Esophagus muscularis mucosa (tissue), 3 donors: ENCODE results near the gene SLC30A2.

Experiments used
- POLR2AphosphoS5 ChIP-seq, 2 donors: sonication (generic); formaldehyde crosslinking; IDR thresholded peaks; one replicate each; pipeline ENCODE4 v1.6.1; 2017; ENCODE audit warnings: antibody characterized with exemption in 2 of 2
- TF ChIP-seq, protein P1 (sequence below), 3 experiments: fragments of 200-600 bp in 2 of 3; fragments of 450-650 bp in 1 of 3; sonication (generic) in 2 of 3; IDR thresholded peaks; one replicate each; pipeline ENCODE4 v1.5.1; 2017 to 2019; ENCODE audit warnings: antibody characterized with exemption in 3 of 3, mild to moderate bottlenecking in 2 of 3, moderate library complexity in 1 of 3

DNA sequence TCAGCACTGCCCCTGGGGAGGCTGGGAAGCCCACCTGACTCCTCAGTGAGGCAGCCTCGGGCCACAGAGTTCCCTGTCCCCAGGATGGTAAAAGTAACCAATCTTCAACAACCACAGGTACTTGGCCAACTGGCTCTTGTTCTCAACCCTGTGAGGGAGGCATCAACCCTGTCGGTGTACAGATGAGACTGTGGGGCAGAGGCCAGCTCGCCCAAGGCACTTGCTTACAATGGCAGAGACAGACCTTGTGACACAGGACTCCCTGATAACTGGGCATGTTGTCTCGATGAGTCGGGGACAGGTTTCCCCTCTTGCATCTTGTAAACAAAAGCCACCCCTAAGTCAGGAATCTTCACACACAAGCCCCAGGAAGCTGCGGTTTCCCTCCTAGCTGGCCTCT is 8.0 kb downstream of the SLC30A2 start:
- TF ChIP-seq, protein P1, sequence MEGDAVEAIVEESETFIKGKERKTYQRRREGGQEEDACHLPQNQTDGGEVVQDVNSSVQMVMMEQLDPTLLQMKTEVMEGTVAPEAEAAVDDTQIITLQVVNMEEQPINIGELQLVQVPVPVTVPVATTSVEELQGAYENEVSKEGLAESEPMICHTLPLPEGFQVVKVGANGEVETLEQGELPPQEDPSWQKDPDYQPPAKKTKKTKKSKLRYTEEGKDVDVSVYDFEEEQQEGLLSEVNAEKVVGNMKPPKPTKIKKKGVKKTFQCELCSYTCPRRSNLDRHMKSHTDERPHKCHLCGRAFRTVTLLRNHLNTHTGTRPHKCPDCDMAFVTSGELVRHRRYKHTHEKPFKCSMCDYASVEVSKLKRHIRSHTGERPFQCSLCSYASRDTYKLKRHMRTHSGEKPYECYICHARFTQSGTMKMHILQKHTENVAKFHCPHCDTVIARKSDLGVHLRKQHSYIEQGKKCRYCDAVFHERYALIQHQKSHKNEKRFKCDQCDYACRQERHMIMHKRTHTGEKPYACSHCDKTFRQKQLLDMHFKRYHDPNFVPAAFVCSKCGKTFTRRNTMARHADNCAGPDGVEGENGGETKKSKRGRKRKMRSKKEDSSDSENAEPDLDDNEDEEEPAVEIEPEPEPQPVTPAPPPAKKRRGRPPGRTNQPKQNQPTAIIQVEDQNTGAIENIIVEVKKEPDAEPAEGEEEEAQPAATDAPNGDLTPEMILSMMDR (IDR thresholded peaks at IDR 0.05), result no peak
- no peak for TF ChIP-seq POLR2AphosphoS5 (IDR thresholded peaks at IDR 0.05)
